Activated CD4-positive, CD25-positive, alpha-beta regulatory T cell (primary cell): ENCODE measurements around the gene COA7.
A peak's percentile ranks its signal among the peaks of the same experiment; 100 is the strongest.

Experiments used
- DNase-seq, 4 experiments: peaks; one replicate each; lab custom pipeline; 2025; lab: John Stamatoyannopoulos, UW

Gene COA7

GRCh38 chr1:52669696-52670095 lies 28.5 kb downstream of the COA7 start:
- no peak for DNase-seq

- DNase-seq = no peak
Measured at GRCh38 chr1:52668711-52669110, 29.4 kb downstream of the COA7 start.

- no peak for DNase-seq
Measured at GRCh38 chr1:52667984-52668383, 30.2 kb downstream of the COA7 start.

- DNase-seq = no peak
Measured at GRCh38 chr1:52667290-52667689, 30.9 kb downstream of the COA7 start.

GRCh38 chr1:52665006-52665941 lies 32.9 kb downstream of the COA7 start:
- DNase-seq = no peak

- DNase-seq = no peak
Measured at GRCh38 chr1:52663716-52664115, 34.4 kb downstream of the COA7 start.

- DNase-seq = no peak
Measured at GRCh38 chr1:52662645-52663313, 35.4 kb downstream of the COA7 start.

- no peak for DNase-seq
Measured at GRCh38 chr1:52660807-52661206, 37.3 kb downstream of the COA7 start.

- DNase-seq = no peak
Measured at GRCh38 chr1:52659851-52660596, 38.1 kb downstream of the COA7 start.

- DNase-seq = no peak
Measured at GRCh38 chr1:52659356-52659755, 38.8 kb downstream of the COA7 start.

- DNase-seq = no peak
Measured at GRCh38 chr1:52658795-52659194, 39.4 kb downstream of the COA7 start.

GRCh38 chr1:52657702-52658101 lies 40.4 kb downstream of the COA7 start:
- no peak for DNase-seq

- no peak for DNase-seq
Measured at GRCh38 chr1:52654063-52654462, 44.1 kb downstream of the COA7 start.

- no peak for DNase-seq
Measured at GRCh38 chr1:52653207-52653849, 44.8 kb downstream of the COA7 start.

- DNase-seq = no peak
Measured at GRCh38 chr1:52651904-52652303, 46.2 kb downstream of the COA7 start.

- no peak for DNase-seq
Measured at GRCh38 chr1:52645261-52645660, 52.9 kb downstream of the COA7 start.

GRCh38 chr1:52641307-52641706 lies 56.8 kb downstream of the COA7 start:
- DNase-seq = no peak

- no peak for DNase-seq
Measured at GRCh38 chr1:52640697-52641096, 57.5 kb downstream of the COA7 start.

GRCh38 chr1:52637946-52638345 lies 60.2 kb downstream of the COA7 start:
- DNase-seq = no peak

- DNase-seq = peak in 2 of 4 experiments; percentile 25 to 39
Measured at GRCh38 chr1:52636721-52637695, 61.1 kb downstream of the COA7 start.
